HG03064 (cell line): Measurements from ENCODE around the gene ENDOU.

ENCODE experiments used
- ATAC-seq: cut with Tn5 transposase; IDR thresholded peaks from one replicate; pipeline ENCODE4 v1.9.1; 2021; ENCODE audit warnings: low read depth; ENCODE audit not compliant: unreplicated experiment

The ENDOU gene

DNA sequence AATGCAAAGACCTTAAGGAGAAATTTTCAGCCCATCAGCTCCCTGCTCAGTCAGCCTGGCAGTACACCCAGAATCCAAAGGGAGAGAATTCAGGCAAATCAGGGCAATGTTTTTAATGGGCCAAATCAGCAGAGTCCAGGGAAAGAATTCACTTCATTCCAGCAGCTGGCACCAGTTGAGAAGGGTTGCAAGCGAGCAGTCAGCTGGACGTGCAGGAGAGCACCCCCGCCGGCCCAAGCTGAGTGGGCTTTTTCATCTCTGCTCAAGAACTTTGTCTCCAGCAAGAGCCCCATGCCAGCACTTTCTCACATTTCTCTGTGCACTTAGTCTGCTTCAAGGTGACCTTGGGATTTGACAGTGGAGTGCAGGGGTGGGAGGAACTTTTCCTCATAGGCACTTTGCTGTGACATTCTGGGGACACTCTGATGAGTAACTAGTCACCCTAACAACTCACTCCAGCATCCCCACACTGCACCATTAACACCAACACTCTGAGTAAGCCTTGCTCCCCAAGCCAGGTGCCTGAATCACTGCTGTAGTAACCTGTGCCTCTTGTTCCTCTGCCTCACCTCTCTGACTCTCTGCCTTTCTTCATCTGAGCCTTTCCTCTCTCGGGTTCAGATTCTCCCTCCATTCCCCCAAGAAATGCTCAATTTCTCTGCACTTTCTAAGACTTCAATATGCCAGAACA lies 2.2 kb downstream of the ENDOU start:
- no peak for ATAC-seq

- ATAC-seq, result no peak
These were observed 3.0 kb downstream of the ENDOU start for GRCh38 chr12:47722136-47722834.

DNA sequence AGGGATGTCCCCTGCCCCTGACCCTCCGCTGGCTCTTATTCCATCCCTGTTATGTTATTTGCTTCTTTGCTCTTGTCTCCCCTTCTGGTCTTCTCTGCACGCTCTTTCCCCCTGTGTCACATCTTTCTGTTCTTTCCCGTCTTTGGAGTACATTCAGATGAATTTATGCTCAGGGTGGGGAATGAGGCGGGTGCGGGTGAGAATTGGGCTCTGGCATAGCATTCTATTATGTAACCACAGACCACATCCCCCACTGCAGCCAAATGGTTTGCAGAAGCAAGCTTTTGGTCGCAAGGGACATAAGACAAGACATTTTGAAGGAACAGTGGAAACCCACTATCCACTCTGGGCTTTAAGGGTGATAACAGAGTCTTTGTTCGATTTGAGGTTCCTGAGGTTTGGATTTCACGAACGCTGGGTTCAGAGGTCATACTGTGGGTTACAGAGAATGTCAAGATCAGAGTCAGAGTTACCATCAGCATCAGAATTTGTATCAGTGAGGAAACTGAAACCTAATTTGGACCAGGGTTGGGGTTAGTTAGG lies 3.8 kb downstream of the ENDOU start:
- no peak for ATAC-seq

GRCh38 chr12:47718531-47718930 lies 6.8 kb downstream of the ENDOU start:
- no peak for ATAC-seq

- ATAC-seq, result peak; percentile 58
These were observed 7.7 kb downstream of the ENDOU start for GRCh38 chr12:47717443-47718193.

GRCh38 chr12:47717046-47717442 lies 8.2 kb downstream of the ENDOU start:
- ATAC-seq, result no peak

DNA sequence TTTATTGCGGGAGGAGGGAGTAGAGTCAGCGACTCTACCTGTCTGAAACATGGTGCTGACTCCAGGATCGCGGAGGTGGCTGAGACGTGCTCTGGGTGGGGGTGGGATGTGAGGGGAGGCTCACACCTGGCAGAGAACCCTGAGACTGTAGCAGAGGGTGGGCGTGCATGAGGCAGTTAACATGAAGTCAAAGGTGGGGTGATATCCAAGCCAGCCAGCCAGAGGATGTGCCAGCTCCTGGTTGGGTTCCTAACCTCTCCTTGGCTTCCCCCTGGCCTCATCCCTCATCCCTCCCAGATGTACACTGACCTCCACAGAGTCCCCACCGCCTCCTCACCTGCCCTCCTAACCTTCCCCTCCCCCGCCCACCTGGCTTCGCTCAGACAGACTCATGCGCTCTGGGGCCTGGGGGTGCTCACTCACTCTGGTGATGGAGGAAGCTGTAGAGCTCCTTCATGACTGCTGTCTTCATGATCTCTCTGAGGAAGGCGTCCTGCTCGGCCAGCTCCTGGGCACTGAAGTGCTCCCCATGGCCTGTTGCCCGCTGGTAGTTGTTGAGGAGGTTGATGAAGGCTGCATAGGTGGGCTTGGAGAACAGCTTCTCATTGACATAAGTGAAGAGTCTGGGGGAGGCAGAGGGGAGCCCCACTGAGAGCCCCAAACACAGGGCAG lies 9.3 kb downstream of the ENDOU start:
- ATAC-seq, result no peak

GRCh38 chr12:47715393-47715876 lies 9.9 kb downstream of the ENDOU start:
- ATAC-seq, result no peak

DNA sequence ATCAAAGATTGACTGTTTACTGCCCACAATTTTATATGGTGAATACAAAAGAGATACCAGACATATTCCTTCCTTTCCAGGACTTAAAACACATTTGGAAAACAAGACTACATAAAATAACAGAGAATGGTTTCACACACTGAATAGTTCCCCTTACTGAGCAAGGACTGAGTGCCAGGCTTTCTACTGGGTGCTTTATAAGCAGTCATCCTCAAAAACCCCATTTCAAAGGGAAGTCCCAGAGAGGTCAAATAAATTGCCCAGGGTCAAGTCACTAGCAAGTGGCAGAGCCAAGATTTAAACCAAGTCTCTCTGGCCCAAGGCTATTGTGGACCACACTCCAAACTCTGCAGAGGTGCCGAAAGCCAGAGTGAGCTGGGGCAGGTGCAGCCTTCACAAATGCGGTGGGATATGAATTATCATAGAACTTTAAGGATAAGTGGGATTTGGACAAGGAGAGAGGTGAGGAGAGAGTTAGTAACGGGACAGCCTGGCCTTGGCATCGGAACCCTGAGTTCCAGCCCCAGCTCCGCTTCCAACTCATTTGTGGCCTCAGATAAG lies 10.4 kb downstream of the ENDOU start:
- no peak for ATAC-seq

- ATAC-seq, result no peak
These were observed 13.1 kb downstream of the ENDOU start for GRCh38 chr12:47712171-47712570.

GRCh38 chr12:47711448-47711847 lies 13.8 kb downstream of the ENDOU start:
- ATAC-seq, result no peak

GRCh38 chr12:47710278-47710677 lies 15.0 kb downstream of the ENDOU start:
- ATAC-seq, result no peak

DNA sequence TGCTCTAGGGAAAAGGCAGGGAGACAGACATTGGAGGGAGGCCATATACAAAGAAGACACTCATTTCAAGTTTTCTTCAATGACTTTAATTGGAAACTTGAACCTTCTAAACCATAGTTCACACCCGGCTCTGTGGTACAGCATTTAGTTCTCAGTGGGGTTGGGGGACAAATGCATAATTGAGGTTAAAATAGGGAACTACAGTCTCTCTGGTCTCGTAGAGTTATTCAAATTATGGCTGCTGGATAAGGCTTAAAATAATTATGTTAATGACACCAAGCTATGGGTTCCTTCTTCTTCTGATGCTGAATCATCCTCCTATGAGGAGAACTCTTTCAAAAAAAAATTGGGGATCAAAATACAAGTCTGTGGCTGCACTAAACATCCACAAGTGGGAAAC lies 15.6 kb downstream of the ENDOU start:
- no peak for ATAC-seq

DNA sequence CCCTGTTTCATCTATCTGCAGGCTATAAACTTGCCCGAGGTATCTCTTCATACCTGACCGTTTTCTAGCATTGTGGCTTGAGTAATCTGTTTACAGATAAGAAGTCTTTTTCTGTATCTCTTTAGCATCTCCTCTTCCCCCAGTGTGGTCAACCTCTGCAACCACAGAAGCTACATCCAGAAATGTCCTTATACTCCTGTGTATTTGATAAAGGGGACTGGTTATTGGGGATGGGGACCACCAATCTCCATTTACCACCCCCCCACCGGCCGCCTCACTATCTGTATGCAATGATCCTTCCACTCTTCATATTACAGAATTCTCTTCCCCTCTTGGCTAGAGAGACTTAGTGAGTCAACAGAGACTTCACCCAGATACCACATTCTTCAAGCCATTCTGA lies 16.1 kb downstream of the ENDOU start:
- no peak for ATAC-seq

DNA sequence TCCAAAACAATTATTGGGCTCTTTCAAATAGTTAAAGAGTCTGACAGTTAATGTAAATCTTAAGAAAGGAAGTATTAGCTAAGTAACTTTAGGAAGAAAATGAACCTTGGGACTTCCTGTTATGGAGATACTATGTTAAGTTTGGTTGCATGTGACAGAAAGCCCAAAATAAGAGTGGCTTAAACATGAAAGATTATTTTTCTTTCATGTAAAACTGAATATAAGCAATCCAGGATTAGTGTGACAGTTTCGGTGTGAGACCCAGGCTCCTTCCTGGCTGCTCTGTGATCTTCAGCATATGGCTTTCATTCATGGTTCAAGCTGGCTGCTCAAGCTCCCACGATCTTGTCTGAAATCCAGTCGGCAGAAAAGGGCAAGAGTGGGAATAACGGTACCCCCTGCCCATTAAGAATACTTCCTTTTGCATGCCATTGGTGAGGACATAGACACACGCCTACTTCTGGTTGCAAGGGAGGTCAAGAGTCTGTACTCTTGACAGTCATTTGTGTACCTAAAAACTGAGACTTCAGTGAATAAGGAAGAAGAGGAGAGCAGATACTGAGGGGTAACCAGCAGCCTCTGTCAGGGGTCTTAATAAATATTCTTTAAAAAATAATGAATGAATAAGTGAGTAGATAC lies 17.3 kb downstream of the ENDOU start:
- no peak for ATAC-seq

- ATAC-seq, result no peak
These were observed 17.9 kb downstream of the ENDOU start for GRCh38 chr12:47707355-47707754.

DNA sequence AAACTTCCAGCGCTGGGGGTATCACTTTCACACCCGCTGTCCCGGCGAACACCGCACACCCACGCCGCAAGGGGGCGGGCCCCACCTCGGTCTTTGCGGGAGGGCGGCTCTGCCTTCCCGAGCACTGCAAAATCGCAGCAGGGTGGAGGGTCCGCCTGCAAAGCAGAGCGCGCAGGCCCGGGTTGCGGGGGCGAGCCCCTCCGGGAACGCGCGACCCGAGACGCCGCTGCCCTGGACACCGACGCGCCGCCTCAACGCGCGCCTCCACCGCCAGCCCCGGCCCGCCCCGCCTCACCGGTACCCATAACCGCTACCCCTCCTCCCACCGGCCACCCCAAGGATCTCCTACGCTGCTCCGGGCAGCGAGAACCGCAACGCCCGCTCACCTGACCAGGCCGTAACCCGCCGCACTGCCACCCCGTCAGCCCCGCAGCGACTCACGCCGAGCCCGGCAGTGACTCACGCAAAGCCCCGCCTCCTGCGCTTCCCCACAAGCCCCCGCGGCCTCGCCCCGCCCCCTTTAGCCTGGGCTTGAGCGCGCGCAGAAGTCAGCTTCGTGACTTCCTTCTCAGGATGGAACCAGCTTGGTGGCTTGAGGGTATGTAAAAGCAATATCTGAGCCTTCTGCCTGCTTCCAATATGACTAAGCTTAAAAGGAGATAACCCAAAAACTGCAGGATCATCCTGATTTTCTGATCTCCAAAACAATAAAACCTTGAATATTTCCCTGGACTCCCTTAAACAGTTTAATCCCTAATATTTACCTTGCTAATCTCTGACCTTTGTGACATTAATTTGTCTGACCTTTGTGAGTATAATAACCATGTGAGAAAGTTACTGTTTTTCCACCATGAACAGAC lies 19.5 kb downstream of the ENDOU start, which contains the start of gene RPAP3:
Gene RPAP3, minus strand, starts transcription at position 465 of the 860 bp plus-strand sequence. CDS start 3,190 bp downstream, outside the sequence.
- peak; percentile 76 for ATAC-seq

GRCh38 chr12:47705229-47705565 lies 20.1 kb downstream of the ENDOU start:
- ATAC-seq, result no peak

GRCh38 chr12:47704719-47705118 lies 20.6 kb downstream of the ENDOU start:
- ATAC-seq, result no peak
